HepG2 (cell line): ENCODE data around the gene CIAO3. TPM values are rescaled to one million over a fixed set of nuclear protein-coding genes. Genes with fewer than 3 reads are reported as not detected.

Experiments
- ARID4A ChIP-seq: sonication (generic); formaldehyde crosslinking; IDR thresholded peaks from 2 replicates; pipeline ENCODE4 v1.5.0; 2020; ENCODE audit warnings: mild to moderate bottlenecking, missing genetic modification reagents, borderline replicate concordance
- BHLHE40 ChIP-seq: IDR thresholded peaks from 2 replicates; pipeline ENCODE4 v1.6.1; 2011; ENCODE audit warnings: low read length, improper control_type of control experiment
- ELF1 ChIP-seq: sonication (generic); formaldehyde crosslinking; IDR thresholded peaks from 2 replicates; pipeline ENCODE4 v1.4.0; 2020; ENCODE audit warnings: missing genetic modification reagents
- FOXA1 ChIP-seq, 2 experiments: fragments of 450-650 bp in 1 of 2; sonication (generic) in 1 of 2; formaldehyde crosslinking in 1 of 2; IDR thresholded peaks; 2 replicates each; pipeline versions ENCODE4 v1.4.0 to v1.6.1; 2016 to 2020; ENCODE audit warnings: missing genetic modification reagents in 1 of 2
- KDM3A ChIP-seq: IDR thresholded peaks from 2 replicates; pipeline ENCODE4 v1.6.1; 2018; ENCODE audit warnings: low read depth, missing compliant biosample characterization
- MYPOP ChIP-seq: sonication (generic); formaldehyde crosslinking; IDR thresholded peaks from 2 replicates; pipeline ENCODE4 v1.8.1; 2023; ENCODE audit warnings: mild to moderate bottlenecking, moderate library complexity, missing genetic modification reagents
- NCOA1 ChIP-seq: sonication (generic); formaldehyde crosslinking; IDR thresholded peaks from 2 replicates; pipeline ENCODE4 v1.9.0; 2021; ENCODE audit warnings: missing genetic modification reagents
- NR3C1 ChIP-seq: sonication (generic); formaldehyde crosslinking; IDR thresholded peaks from 2 replicates; pipeline ENCODE4 v1.4.0; 2020; ENCODE audit warnings: missing genetic modification reagents
- PAX8 ChIP-seq: sonication (generic); formaldehyde crosslinking; IDR thresholded peaks from 2 replicates; pipeline ENCODE4 v1.8.0; 2022; ENCODE audit warnings: mild to moderate bottlenecking, missing genetic modification reagents, borderline replicate concordance
- POLR2A ChIP-seq, 2 experiments: IDR thresholded peaks; 2 replicates each; pipeline ENCODE4 v1.6.1; 2011; ENCODE audit warnings: low read depth in 2 of 2, low read length in 2 of 2, mild to moderate bottlenecking in 1 of 2, moderate library complexity in 1 of 2; ENCODE audit not compliant: insufficient read depth in 1 of 2
- RNF2 ChIP-seq: fragments of 450-650 bp; conservative IDR thresholded peaks from 2 replicates; pipeline ENCODE4 v1.6.1; 2016; ENCODE audit warnings: low read depth
- SIN3A ChIP-seq: IDR thresholded peaks from 2 replicates; pipeline ENCODE4 v1.6.1; 2011; ENCODE audit warnings: low read depth, mild to moderate bottlenecking, control low read depth, low read length, borderline replicate concordance
- TFE3 ChIP-seq: IDR thresholded peaks from 2 replicates; pipeline ENCODE4 v1.6.1; 2016
- XRCC5 ChIP-seq: fragments of 200-400 bp; formaldehyde crosslinking; optimal IDR thresholded peaks from 2 replicates; pipeline ENCODE3; 2017; ENCODE audit warnings: mild to moderate bottlenecking, low read length
- ZFP41 ChIP-seq: sonication (generic); formaldehyde crosslinking; IDR thresholded peaks from 2 replicates; pipeline ENCODE4 v1.4.0; 2020; ENCODE audit warnings: mild to moderate bottlenecking, missing genetic modification reagents, borderline replicate concordance
- ZNF510 ChIP-seq: sonication (generic); formaldehyde crosslinking; IDR thresholded peaks from 2 replicates; pipeline ENCODE4 v1.4.0; 2020; ENCODE audit warnings: low read depth, mild to moderate bottlenecking, missing genetic modification reagents
- ZNF563 ChIP-seq: sonication (generic); formaldehyde crosslinking; IDR thresholded peaks from 2 replicates; pipeline ENCODE4 v1.8.0; 2022; ENCODE audit warnings: mild to moderate bottlenecking, moderate library complexity, missing genetic modification reagents
- ZNF710 ChIP-seq: sonication (generic); formaldehyde crosslinking; IDR thresholded peaks from 2 replicates; pipeline ENCODE4 v1.5.0; 2020; ENCODE audit warnings: mild to moderate bottlenecking, missing genetic modification reagents, borderline replicate concordance
- ZNF749 ChIP-seq: sonication (generic); formaldehyde crosslinking; IDR thresholded peaks from 2 replicates; pipeline ENCODE4 v1.8.0; 2022; ENCODE audit warnings: mild to moderate bottlenecking, missing genetic modification reagents, moderate library complexity, borderline replicate concordance
- ZNF839 ChIP-seq: sonication (generic); formaldehyde crosslinking; IDR thresholded peaks from 2 replicates; pipeline ENCODE4 v1.4.0; 2020; ENCODE audit warnings: missing genetic modification reagents, mild to moderate bottlenecking, borderline replicate concordance
- polyA plus RNA-seq, 8 experiments: library from polyadenylated mRNA; depleted of rRNA in 3 of 8; stranded (reverse) in 7 of 8; unstranded in 1 of 8; fragments of >200 nt; fragmentation: Illumina TruSeq in 4 of 8; extraction: Trizol in 4 of 8; gene quantifications; 2 replicates each; pipeline versions ENCODE4 v1.2.1 to v1.2.3, GENCODE V29; 2011 to 2016; ENCODE audit warnings: low read depth in 4 of 8, missing spikeins in 1 of 8, mixed read lengths in 1 of 8; ENCODE audit not compliant: insufficient read depth in 1 of 8
- total RNA-seq, 5 experiments: library from RNA; depleted of rRNA; stranded (reverse); fragments of >200 nt; fragmentation: Illumina TruSeq; extraction: Trizol; gene quantifications; 2 replicates each; pipeline ENCODE4 v1.2.3, GENCODE V29; 2016; ENCODE audit warnings: low read depth in 1 of 5

The CIAO3 gene
- total and polyA plus RNA-seq, 2 of the 13 experiments (the other 11 are each of a cell fraction or from before 2014, with no cell fraction given), result 21.7 to 25.0 TPM

GRCh38 chr16:695355-696089, 45.3 kb downstream of the CIAO3 start (continued):
- peak; percentile 67; the same call in 1 of the 2 replicates for TF ChIP-seq ARID4A (CRISPR knock-in tag)
- no peak for TF ChIP-seq PAX8 (CRISPR knock-in tag)
- peak; percentile 78 for TF ChIP-seq ZNF749
- peak; percentile 35; the same call in 1 of the 2 replicates for TF ChIP-seq NCOA1 (CRISPR knock-in tag)
- TF ChIP-seq TFE3, result peak; percentile 52; the same call in 1 of the 2 replicates
- TF ChIP-seq ELF1 (CRISPR knock-in tag), result no peak
- TF ChIP-seq ZNF839 (CRISPR knock-in tag), result 0 out of 2 replicates have a peak, but pooled peaks have one; percentile 80
- TF ChIP-seq BHLHE40, result peak; percentile 25; the same call in 1 of the 2 replicates
- TF ChIP-seq SIN3A, result 0 out of 2 replicates have a peak, but pooled peaks have one; percentile 15
- TF ChIP-seq NR3C1 (CRISPR knock-in tag), result 0 out of 2 replicates have a peak, but pooled peaks have one; percentile 7
- TF ChIP-seq ZFP41 (CRISPR knock-in tag), result peak; percentile 45; the same call in 1 of the 2 replicates
- 0 out of 4 replicates have a peak, but pooled peaks of 1 of the 2 experiments have one; percentile 49 for TF ChIP-seq POLR2A (IDR thresholded peaks at IDR 0.05; ENCODE audit: insufficient read depth in 1 of 2, low read depth in 2 of 2, low read length in 2 of 2)
- peak; percentile 43; the same call in 1 of the 2 replicates for TF ChIP-seq ZNF563
- peak; percentile 3; the same call in 1 of the 2 replicates for TF ChIP-seq MYPOP
- no peak for TF ChIP-seq ZNF510 (CRISPR knock-in tag)
- TF ChIP-seq FOXA1 (IDR thresholded peaks at IDR 0.05), result no peak
- TF ChIP-seq FOXA1 (CRISPR knock-in tag; IDR thresholded peaks at IDR 0.05), result peak; percentile 28
- TF ChIP-seq ZNF710 (CRISPR knock-in tag), result peak; percentile 52; the same call in 1 of the 2 replicates
- peak; percentile 84 for TF ChIP-seq RNF2
- TF ChIP-seq KDM3A (CRISPR knock-in tag), result peak; percentile 75; the same call in 1 of the 2 replicates
- no peak for TF ChIP-seq XRCC5
